ENCODE results near the gene RIN2. TPM values are rescaled to one million over a fixed set of nuclear protein-coding genes. Genes with fewer than 3 reads are reported as not detected.

The RIN2 gene
- total RNA-seq, 4 donors from 2014 or later = 65.2 to 181 (median 149) TPM

DNA sequence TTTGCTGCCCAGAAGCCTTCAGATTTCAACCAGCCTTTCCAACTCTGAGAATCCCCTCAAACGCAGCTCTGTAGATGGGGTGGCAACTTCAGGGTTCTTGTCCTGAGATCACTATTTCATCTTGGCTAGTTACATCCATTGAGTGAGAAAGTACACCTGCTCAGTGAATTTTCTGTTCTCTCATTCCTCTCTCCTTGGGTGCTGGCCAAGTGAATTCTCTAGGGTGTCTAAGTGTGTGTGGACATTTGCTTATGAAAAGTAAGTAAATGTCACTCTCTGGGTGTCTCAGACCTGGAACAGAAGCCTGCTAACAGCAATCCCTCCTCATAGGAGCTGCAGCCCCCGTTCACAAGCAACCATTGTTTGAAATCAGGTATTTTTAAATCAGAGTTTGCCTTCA lies 3.8 kb downstream of the RIN2 start:
- DNase-seq = no peak
- no peaks in the 10 kb centered on the region for H3K27me3 ChIP-seq
- no peak overlapping the region for H3K27ac ChIP-seq
- H3K4me1 ChIP-seq = peaks cover 0 to 1% (median 0%) of the 10 kb centered on the region in 4 donors
- H3K9me3 ChIP-seq = no peaks in the 10 kb centered on the region
- no peak overlapping the region for H3K4me3 ChIP-seq
- no peaks in the 10 kb centered on the region for H3K36me3 ChIP-seq
- no peak for TF ChIP-seq POLR2A (IDR thresholded peaks at IDR 0.05)

- Histone ChIP-seq H3K27me3 (no peaks in the 10 kb centered on the region), H3K9me3 (no peaks in the 10 kb centered on the region), H3K4me1 (no peaks in the 10 kb centered on the region), H3K36me3 (no peaks in the 10 kb centered on the region), H3K4me3 (no peak overlapping the region), H3K27ac (no peak overlapping the region)
- TF ChIP-seq POLR2A (IDR thresholded peaks at IDR 0.05) (no peak), CTCF (IDR thresholded peaks at IDR 0.05) (no peak)
- DNase-seq = no peak
These were observed 6.1 kb downstream of the RIN2 start for GRCh38 chr20:19764207-19764606.

GRCh38 chr20:19765266-19765665 lies 7.2 kb downstream of the RIN2 start:
- TF ChIP-seq POLR2A (IDR thresholded peaks at IDR 0.05) (no peak), CTCF (IDR thresholded peaks at IDR 0.05) (no peak)
- Histone ChIP-seq H3K9me3 (no peaks in the 10 kb centered on the region), H3K27ac (no peak overlapping the region), H3K27me3 (no peaks in the 10 kb centered on the region), H3K36me3 (no peaks in the 10 kb centered on the region), H3K4me1 (no peaks in the 10 kb centered on the region), H3K4me3 (no peak overlapping the region)
- DNase-seq = no peak

DNA sequence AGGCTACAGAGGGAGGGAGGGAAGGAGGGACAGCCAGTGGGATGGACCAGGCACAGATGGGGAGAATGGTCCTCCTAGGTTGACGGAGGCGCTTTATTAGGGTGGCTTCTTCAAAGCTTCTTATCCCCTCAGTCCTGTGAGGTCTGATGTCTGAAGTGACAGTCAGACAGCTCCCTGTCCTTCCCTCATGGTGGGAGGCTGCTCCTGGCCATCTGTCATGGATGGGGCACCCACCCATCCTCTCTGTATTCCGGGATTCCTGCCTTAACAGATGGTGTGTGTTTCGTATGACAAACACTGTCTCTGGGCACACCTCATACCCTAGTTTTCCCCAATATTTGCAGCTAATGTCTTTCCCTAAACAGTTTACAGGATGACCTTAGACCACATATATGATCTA lies 7.9 kb downstream of the RIN2 start:
- Histone ChIP-seq H3K27ac (no peak overlapping the region), H3K36me3 (no peaks in the 10 kb centered on the region), H3K9me3 (no peaks in the 10 kb centered on the region), H3K27me3 (no peaks in the 10 kb centered on the region), H3K4me1 (no peaks in the 10 kb centered on the region), H3K4me3 (no peak overlapping the region)
- DNase-seq = no peak
- no peak for TF ChIP-seq POLR2A (IDR thresholded peaks at IDR 0.05)
- no peak for TF ChIP-seq CTCF (IDR thresholded peaks at IDR 0.05)

GRCh38 chr20:19767070-19767469 lies 9.0 kb downstream of the RIN2 start:
- Histone ChIP-seq H3K27me3 (no peaks in the 10 kb centered on the region), H3K27ac (no peak overlapping the region), H3K4me3 (no peak overlapping the region), H3K9me3 (no peaks in the 10 kb centered on the region), H3K4me1 (no peaks in the 10 kb centered on the region), H3K36me3 (no peaks in the 10 kb centered on the region)
- TF ChIP-seq POLR2A (IDR thresholded peaks at IDR 0.05) = no peak
- no peak for TF ChIP-seq CTCF (IDR thresholded peaks at IDR 0.05)
- no peak for DNase-seq

- no peak overlapping the region for H3K27ac ChIP-seq
- no peak overlapping the region for H3K4me3 ChIP-seq
- TF ChIP-seq POLR2A (IDR thresholded peaks at IDR 0.05) = no peak
- TF ChIP-seq CTCF (IDR thresholded peaks at IDR 0.05) = no peak
- no peaks in the 10 kb centered on the region for H3K4me1 ChIP-seq
- no peaks in the 10 kb centered on the region for H3K27me3 ChIP-seq
- DNase-seq = no peak
- H3K9me3 ChIP-seq = no peaks in the 10 kb centered on the region
- H3K36me3 ChIP-seq = no peaks in the 10 kb centered on the region
These were observed 10.3 kb downstream of the RIN2 start for GRCh38 chr20:19768325-19768842.

Measured in Peyer's patch (tissue), 4 donors.